K562 (cell line): ENCODE measurements around the gene RPS19BP1. TPM values are rescaled to one million over a fixed set of nuclear protein-coding genes. Genes with fewer than 3 reads are reported as not detected.

Source experiments
- ATAC-seq: fragments of 200-7000 bp; cut with Tn5 transposase; 3 replicates; pipeline ENCODE4 v1.9.1; 2020; ENCODE audit warnings: moderate library complexity
- BruUV-seq: library from RNA; stranded (reverse); fragments of 400-500 nt; replicated peaks from 2 replicates; lab custom pipeline; 2021; lab: Mats Ljungman, UMichigan
- CTCF ChIA-PET: fragments of 300-600 bp; formaldehyde crosslinking; extraction: SDS; loops from one replicate; lab custom pipeline; 2021; ENCODE audit warnings: low intra/inter-chr PET ratio; lab: Yijun Ruan, JAX
- POLR2A ChIA-PET: fragments of 300-600, 350-650 bp; sonication (Branson Sonifier 250); formaldehyde crosslinking; extraction: SDS; loops from one replicate; lab custom pipeline; 2021; ENCODE audit warnings: antibody characterized with exemption, inconsistent platforms; lab: Yijun Ruan, JAX
- DNase-seq, 4 experiments: peaks; one replicate each; pipeline versions ENCODE4 v3.0.0 to v3.0.0-alpha.2; 2011 to 2018; ENCODE audit warnings: low spot score in 3 of 4, mixed read lengths in 3 of 4; ENCODE audit errors: extremely low read depth in 1 of 4
- FAIRE-seq: peaks from 2 replicates; lab custom pipeline; 2011; peaks lifted over from hg19 to GRCh38; lab: Jason Lieb, UNC
- H2AFZ ChIP-seq: 2 replicates; pipeline ENCODE4 v1.6.0; 2011; ENCODE audit warnings: low read depth, low read length, control low read depth, inconsistent platforms
- H3K27ac ChIP-seq: fragments of 200-600 bp; 3 replicates; pipeline ENCODE4 v1.8.0; 2011; ENCODE audit warnings: low read depth, mild to moderate bottlenecking, control low read depth, inconsistent platforms, low read length, moderate library complexity, mixed read lengths; ENCODE audit errors: extremely low read depth
- H3K27me3 ChIP-seq, 2 experiments: fragments of 300-600 bp in 1 of 2; 2 replicates in 1 of 2; 3 replicates in 1 of 2; pipeline versions ENCODE4 v1.6.0 to v1.8.0; 2011; ENCODE audit warnings: inconsistent platforms in 2 of 2, low read length in 2 of 2, mild to moderate bottlenecking in 1 of 2, mixed read lengths in 1 of 2, moderate library complexity in 1 of 2; ENCODE audit not compliant: control insufficient read depth in 2 of 2, insufficient read depth in 2 of 2
- H3K36me3 ChIP-seq: fragments of 300-600 bp; 3 replicates; pipeline ENCODE4 v1.8.0; 2011; ENCODE audit warnings: mild to moderate bottlenecking, low read length, inconsistent platforms; ENCODE audit not compliant: control insufficient read depth, insufficient read depth
- H3K4me1 ChIP-seq, 2 experiments: fragments of 200-600 bp in 1 of 2; replicated peaks in 1 of 2; 2 replicates in 1 of 2; 3 replicates in 1 of 2; pipeline versions ENCODE4 v1.5.1 to v1.8.0; 2011; ENCODE audit warnings: inconsistent platforms in 2 of 2, low read length in 2 of 2, mild to moderate bottlenecking in 1 of 2, mixed read lengths in 1 of 2, moderate library complexity in 1 of 2; ENCODE audit not compliant: control insufficient read depth in 2 of 2, insufficient read depth in 2 of 2
- H3K4me2 ChIP-seq: 2 replicates; pipeline ENCODE4 v1.6.1; 2011; ENCODE audit warnings: low read length, control low read depth, inconsistent platforms, mixed read lengths; ENCODE audit not compliant: insufficient read depth
- H3K4me3 ChIP-seq: fragments of 200-600 bp; sonication (generic), shearing (Covaris generic); 2 replicates; pipeline ENCODE4 v1.5.1; 2016; ENCODE audit warnings: control low read depth, inconsistent platforms
- H3K79me2 ChIP-seq: fragments of 200-600 bp; 3 replicates; pipeline ENCODE4 v1.8.0; 2011; ENCODE audit warnings: low read length, inconsistent platforms; ENCODE audit not compliant: control insufficient read depth, insufficient read depth
- H3K9ac ChIP-seq, 2 experiments: 2 replicates each; pipeline versions ENCODE4 v1.6.0 to v1.6.1; 2011; ENCODE audit warnings: low read depth in 2 of 2, low read length in 2 of 2, control low read depth in 1 of 2, inconsistent platforms in 1 of 2, mild to moderate bottlenecking in 1 of 2, mixed read lengths in 1 of 2; ENCODE audit not compliant: insufficient read depth in 1 of 2
- H3K9me1 ChIP-seq: one replicate; pipeline ENCODE4 v1.6.0; 2011; ENCODE audit warnings: inconsistent platforms, mild to moderate bottlenecking, low read length, moderate library complexity; ENCODE audit not compliant: control insufficient read depth, insufficient read depth
- H3K9me3 ChIP-seq: replicated peaks from 2 replicates; pipeline ENCODE4 v1.5.1; 2011; ENCODE audit warnings: low read depth, low read length, inconsistent platforms; ENCODE audit not compliant: control insufficient read depth, insufficient read depth
- H4K20me1 ChIP-seq: replicated peaks from 2 replicates; pipeline ENCODE4 v1.6.1; 2011; ENCODE audit warnings: low read length, inconsistent platforms, mixed read lengths; ENCODE audit not compliant: control insufficient read depth, insufficient read depth
- CHAMP1 ChIP-seq: fragments of 450-650 bp; IDR thresholded peaks from 2 replicates; pipeline ENCODE4 v1.6.1; 2016; ENCODE audit warnings: mild to moderate bottlenecking
- E2F3 ChIP-seq: fragments of 250-450 bp; sonication (Bioruptor Pico); IDR thresholded peaks from 2 replicates; pipeline ENCODE4 v1.4.0; 2020; ENCODE audit warnings: mild to moderate bottlenecking
- ETS2 ChIP-seq: IDR thresholded peaks from 2 replicates; pipeline ENCODE4 v1.6.1; 2016; ENCODE audit warnings: borderline replicate concordance, missing genetic modification characterization, mild to moderate bottlenecking, moderate library complexity, missing compliant biosample characterization; ENCODE audit not compliant: poor library complexity, severe bottlenecking
- HDAC6 ChIP-seq: IDR thresholded peaks from 2 replicates; pipeline ENCODE4 v1.6.1; 2012; ENCODE audit warnings: low read depth, mild to moderate bottlenecking, control low read depth, inconsistent platforms, low read length, moderate library complexity
- HNRNPLL ChIP-seq: fragments of 200-400 bp; formaldehyde crosslinking; IDR thresholded peaks from 2 replicates; pipeline ENCODE4 v1.6.1; 2017; ENCODE audit warnings: low read length, low read depth, mild to moderate bottlenecking; ENCODE audit not compliant: poor library complexity, severe bottlenecking
- IRF9 ChIP-seq: fragments of 450-650 bp; IDR thresholded peaks from 2 replicates; pipeline ENCODE4 v1.6.1; 2016; ENCODE audit warnings: missing biosample characterization, missing genetic modification characterization
- PRDM10 ChIP-seq: fragments of 450-650 bp; IDR thresholded peaks from 2 replicates; pipeline ENCODE4 v1.6.1; 2018; ENCODE audit not compliant: partially characterized antibody
- RBM34 ChIP-seq: fragments of 200-400 bp; formaldehyde crosslinking; IDR thresholded peaks from 2 replicates; pipeline ENCODE4 v1.6.1; 2018; ENCODE audit warnings: low read length, borderline replicate concordance; ENCODE audit not compliant: insufficient read depth
- SMARCA5 ChIP-seq: fragments of 450-650 bp; IDR thresholded peaks from 2 replicates; pipeline ENCODE4 v1.6.1; 2016
- TCFL5 ChIP-seq: fragments of 250-450 bp; sonication (Bioruptor Pico); conservative IDR thresholded peaks from 2 replicates; pipeline ENCODE4 v1.6.1; 2021; ENCODE audit warnings: mild to moderate bottlenecking, moderate library complexity, matching md5 sums
- USF1 ChIP-seq: sonication (generic); formaldehyde crosslinking; IDR thresholded peaks from 2 replicates; pipeline ENCODE4 v1.9.0; 2022; ENCODE audit warnings: mild to moderate bottlenecking, missing genetic modification reagents
- ZC3H4 ChIP-seq: sonication (generic); formaldehyde crosslinking; IDR thresholded peaks from 2 replicates; pipeline ENCODE4 v1.9.0; 2021; ENCODE audit warnings: missing genetic modification reagents, borderline replicate concordance
- ZNF134 ChIP-seq: fragments of 250-450 bp; sonication (Bioruptor Pico); conservative IDR thresholded peaks from 2 replicates; pipeline ENCODE4 v1.4.0; 2020
- ZNF263 ChIP-seq: sonication (generic); formaldehyde crosslinking; IDR thresholded peaks from 2 replicates; pipeline ENCODE4 v1.8.0; 2022; ENCODE audit warnings: mild to moderate bottlenecking, missing genetic modification reagents, borderline replicate concordance
- WGBS: fragments of 100-300 bp; shearing (Covaris generic); methylation state at CpG from one replicate; pipeline ENCODE4 v1.1.6; 2016; ENCODE audit warnings: low coverage, mixed read lengths; ENCODE audit not compliant: insufficient coverage; ENCODE audit errors: missing lambda C conversion rate; 5-methylcytosine and 5-hydroxymethylcytosine counted together
- in situ Hi-C: fragments of 300-500 bp; cut with MboI; formaldehyde crosslinking; loops from 4 replicates; pipeline ENCODE4 v1.15.0; 2018; ENCODE audit warnings: inconsistent platforms, mixed read lengths
- intact Hi-C: fragments of 100-400 bp; cut with micrococcal nuclease; formaldehyde crosslinking; loops from 2 replicates; pipeline ENCODE4 v1.14.2; 2022
- polyA plus RNA-seq, 8 experiments: library from polyadenylated mRNA; depleted of rRNA in 4 of 8; stranded (reverse) in 5 of 8; unstranded in 3 of 8; fragments of >200 nt; fragmentation: Nextera tagmentation in 2 of 8; fragmentation: Illumina TruSeq in 1 of 8; extraction: Ambion mirVana in 2 of 8; extraction: Trizol in 1 of 8; gene quantifications; 2 replicates each; pipeline versions ENCODE4 v1.2.1 to v1.2.3, GENCODE V29; 2011 to 2014; ENCODE audit warnings: inconsistent platforms in 1 of 8, missing spikeins in 1 of 8
- total RNA-seq, 7 experiments: library from RNA; depleted of rRNA in 6 of 7; stranded (reverse); fragments of >200 nt in 6 of 7; fragmentation: Illumina TruSeq in 2 of 7; extraction: Trizol in 2 of 7; gene quantifications; 2 replicates each; pipeline versions ENCODE4 v1.2.1 to v1.2.3, GENCODE V29; 2011 to 2021; ENCODE audit warnings: low replicate concordance in 1 of 7

Gene RPS19BP1
- total and polyA plus RNA-seq, 9 of the 15 experiments (the other 6 are each of a cell fraction or from before 2014, with no cell fraction given) = 3.0 to 223 (median 84.3) TPM

- H3K9me3 ChIP-seq = no peaks in the 10 kb centered on the region
- TF ChIP-seq E2F3 (CRISPR knock-in tag) (no peak), SMARCA5 (no peak), IRF9 (tag) (no peak), HNRNPLL (no peak), ZNF134 (CRISPR knock-in tag) (no peak), HDAC6 (no peak), ETS2 (tag) (no peak), ZC3H4 (CRISPR knock-in tag) (no peak), CHAMP1 (no peak), TCFL5 (CRISPR knock-in tag) (no peak), PRDM10 (no peak), ZNF263 (no peak), RBM34 (no peak), USF1 (no peak)
Observed at GRCh38 chr22:39528080-39528661, 4.4 kb downstream of the RPS19BP1 start.

More at GRCh38 chr22:39528080-39528661, 4.4 kb downstream of the RPS19BP1 start:
- Histone ChIP-seq H4K20me1 (peaks cover 10% of the 10 kb centered on the region), H3K27ac (no peak overlapping the region; the same call in 2 of the 3 replicates), H2AFZ (no peak overlapping the region), H3K9ac (peak overlapping the region in 1 of 2 experiments; percentile 72; a peak in 2 of 4 replicates), H3K9me1 (no peaks in the 10 kb centered on the region), H3K79me2 (peaks cover 61% of the 10 kb centered on the region), H3K4me1 (peaks cover 27 to 57% of the 10 kb centered on the region in 2 experiments; a peak in 4 of 5 replicates), H3K4me2 (no peak overlapping the region), H3K27me3 (no peaks in the 10 kb centered on the region), H3K4me3 (no peak overlapping the region), H3K36me3 (peaks cover 62% of the 10 kb centered on the region)
- in situ Hi-C loops = no loop called here
- ChIA-PET POLR2A (interaction anchor here (0.6 to 4.2 kb wide), 10 partner anchors 8 to 906 kb away, joined by 3 to 42 read pairs (median 3); partner anchors contain the start of genes ATF4 and RPL3), CTCF (interaction anchor here (2.1 kb wide), 1 partner anchor 34 kb away, joined by 18 read pairs; no protein-coding TSS in a partner anchor)
- no TSS peak for BruUV-seq
- ATAC-seq = no peak
- 86% methylated on average over 12 of the region's 12 CpGs for WGBS
- intact Hi-C loops = loop anchor here (10.0 kb wide), 1 partner anchor 353 kb away; no protein-coding TSS in a partner anchor
- FAIRE-seq = no peak
- no peak for DNase-seq
